Peyer's patch (tissue), 4 donors: ENCODE results near the gene UCP3. TPM values are rescaled to one million over a fixed set of nuclear protein-coding genes. Genes with fewer than 3 reads are reported as not detected.

Experiments
- DNase-seq, 3 donors: peaks; one replicate each; pipeline ENCODE4 v3.0.0-alpha.2; 2017 to 2019
- H3K27ac ChIP-seq, 4 donors: fragments of 200-600 bp; sonication (generic); one replicate each; pipeline ENCODE4 v1.5.1; 2016 to 2019
- H3K27me3 ChIP-seq, 2 donors: fragments of 200-600 bp; sonication (generic); one replicate each; pipeline ENCODE4 v1.5.1; 2019
- H3K36me3 ChIP-seq, 3 donors: fragments of 200-600 bp; sonication (generic); one replicate each; pipeline ENCODE4 v1.5.1; 2016 to 2019
- H3K4me1 ChIP-seq, 4 donors: fragments of 200-600 bp; sonication (generic); one replicate each; pipeline ENCODE4 v1.5.1; 2016 to 2019
- H3K4me3 ChIP-seq, 4 donors: fragments of 200-600 bp; sonication (generic); 1 replicate in 3 of 4; 2 replicates in 1 of 4; pipeline ENCODE4 v1.5.1; 2016 to 2019; ENCODE audit warnings: mild to moderate bottlenecking in 1 of 4
- H3K9me3 ChIP-seq, 4 donors: fragments of 200-600 bp; sonication (generic); one replicate each; pipeline ENCODE4 v1.5.1; 2016 to 2019; ENCODE audit warnings: mild to moderate bottlenecking in 1 of 4
- CTCF ChIP-seq, 6 experiments: fragments of 450-650 bp in 4 of 6; fragments of 200-600 bp in 2 of 6; sonication (generic) in 1 of 6; IDR thresholded peaks; one replicate each; pipeline ENCODE4 v1.5.1; 2017 to 2019; ENCODE audit warnings: antibody characterized with exemption in 6 of 6, mild to moderate bottlenecking in 3 of 6, moderate library complexity in 1 of 6
- POLR2A ChIP-seq, 2 donors: fragments of 450-650 bp; IDR thresholded peaks; one replicate each; pipeline ENCODE4 v1.5.1; 2017; ENCODE audit warnings: antibody characterized with exemption in 2 of 2, mild to moderate bottlenecking in 2 of 2, moderate library complexity in 2 of 2
- total RNA-seq, 4 donors: library from RNA; depleted of rRNA; stranded (reverse); fragments of >200 nt; gene quantifications; one replicate each; pipeline ENCODE4 v1.1.0, GENCODE V29; 2016

UCP3 gene
- total RNA-seq, 4 donors from 2014 or later, result 0.76 to 3.4 (median 2.2) TPM

- DNase-seq, result peak in 1 of 3 donors; percentile 36
- H3K4me1 ChIP-seq, result peaks cover 0 to 6% (median 0%) of the 10 kb centered on the region in 4 donors
Measured at GRCh38 chr11:74001822-74002286, 7.0 kb downstream of the UCP3 start.

GRCh38 chr11:74000307-74001133, 8.4 kb downstream of the UCP3 start:
- Histone ChIP-seq H3K9me3 (no peaks in the 10 kb centered on the region), H3K4me1 (peaks cover 0 to 7% (median 3%) of the 10 kb centered on the region in 4 donors), H3K27me3 (no peaks in the 10 kb centered on the region), H3K27ac (no peak overlapping the region), H3K4me3 (no peak overlapping the region), H3K36me3 (peaks cover 0 to 7% (median 0%) of the 10 kb centered on the region in 3 donors)
- TF ChIP-seq CTCF (IDR thresholded peaks at IDR 0.05) (no peak), POLR2A (IDR thresholded peaks at IDR 0.05) (no peak)
- DNase-seq, result peak in 1 of 3 donors; percentile 24

More at GRCh38 chr11:74001822-74002286, 7.0 kb downstream of the UCP3 start:
- no peak for TF ChIP-seq CTCF (IDR thresholded peaks at IDR 0.05)
- no peak overlapping the region for H3K27ac ChIP-seq
- H3K36me3 ChIP-seq, result peaks cover 0 to 7% (median 0%) of the 10 kb centered on the region in 3 donors
- H3K9me3 ChIP-seq, result no peaks in the 10 kb centered on the region
- no peak overlapping the region for H3K4me3 ChIP-seq
- H3K27me3 ChIP-seq, result no peaks in the 10 kb centered on the region

- Histone ChIP-seq H3K36me3 (peaks cover 0 to 7% (median 0%) of the 10 kb centered on the region in 3 donors), H3K27me3 (no peaks in the 10 kb centered on the region), H3K27ac (peak overlapping the region in 1 of 4 donors; percentile 11), H3K4me3 (no peak overlapping the region), H3K9me3 (no peaks in the 10 kb centered on the region), H3K4me1 (peaks cover 0 to 10% (median 1%) of the 10 kb centered on the region in 4 donors)
- TF ChIP-seq CTCF (IDR thresholded peaks at IDR 0.05) (no peak), POLR2A (IDR thresholded peaks at IDR 0.05) (no peak)
- peak in 2 of 3 donors; percentile 50 to 57 for DNase-seq
Measured at GRCh38 chr11:73999581-74000306, 9.1 kb downstream of the UCP3 start.

- Histone ChIP-seq H3K4me3 (no peak overlapping the region), H3K27ac (no peak overlapping the region), H3K9me3 (no peaks in the 10 kb centered on the region), H3K36me3 (peaks cover 0 to 7% (median 0%) of the 10 kb centered on the region in 3 donors), H3K4me1 (peaks cover 0 to 13% (median 1%) of the 10 kb centered on the region in 4 donors), H3K27me3 (no peaks in the 10 kb centered on the region)
- peak in 1 of 3 donors; percentile 41 for DNase-seq
- TF ChIP-seq CTCF (IDR thresholded peaks at IDR 0.05), result no peak
- no peak for TF ChIP-seq POLR2A (IDR thresholded peaks at IDR 0.05)
Measured at GRCh38 chr11:73998846-73999575, 9.9 kb downstream of the UCP3 start.

DNA sequence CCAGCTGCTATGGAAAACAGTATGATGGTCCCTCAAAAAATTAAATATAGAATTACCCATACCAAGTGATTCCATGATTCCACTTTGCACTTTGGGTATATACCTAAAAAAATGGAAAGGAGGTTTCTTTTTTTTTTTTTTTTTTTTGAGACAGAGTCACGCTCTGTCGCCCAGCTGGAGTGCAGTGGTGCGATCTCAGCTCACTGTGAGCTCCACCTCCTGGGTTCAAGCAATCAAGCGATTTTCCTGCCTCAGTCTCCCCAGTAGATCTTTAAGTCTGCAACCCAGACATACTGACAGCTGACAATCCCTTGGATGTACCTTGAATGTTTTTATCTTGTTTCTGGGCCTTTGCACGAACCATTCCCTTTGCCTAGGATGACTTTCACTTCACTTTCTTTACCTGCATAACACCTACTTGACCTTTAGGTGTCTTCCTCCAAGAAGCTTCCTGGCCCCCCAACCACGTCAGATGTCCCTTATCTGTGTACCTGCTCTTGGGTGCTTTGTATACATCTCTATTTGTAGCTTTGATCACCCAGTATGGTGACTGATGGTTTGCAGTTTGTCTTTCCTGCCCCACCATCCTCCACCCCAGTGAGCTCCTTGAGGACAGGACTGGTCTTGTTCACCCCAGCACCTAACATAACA, 11.6 kb downstream of the UCP3 start:
- TF ChIP-seq CTCF (IDR thresholded peaks at IDR 0.05) (no peak), POLR2A (IDR thresholded peaks at IDR 0.05) (no peak)
- Histone ChIP-seq H3K27me3 (no peaks in the 10 kb centered on the region), H3K9me3 (no peaks in the 10 kb centered on the region), H3K36me3 (no peaks in the 10 kb centered on the region), H3K4me3 (no peak overlapping the region), H3K4me1 (peaks cover 0 to 13% (median 1%) of the 10 kb centered on the region in 4 donors), H3K27ac (peak overlapping the region in 2 of 4 donors; percentile 59 to 61)
- DNase-seq, result peak in 2 of 3 donors; percentile 57 to 70
